ENCODE data around the gene CABP7. TPM values are rescaled to one million over a fixed set of nuclear protein-coding genes. Genes with fewer than 3 reads are reported as not detected.
A peak's percentile ranks its signal among the peaks of the same experiment; 100 is the strongest.

The CABP7 gene
- total RNA-seq, 2 experiments from 2014 or later = not detected

DNA sequence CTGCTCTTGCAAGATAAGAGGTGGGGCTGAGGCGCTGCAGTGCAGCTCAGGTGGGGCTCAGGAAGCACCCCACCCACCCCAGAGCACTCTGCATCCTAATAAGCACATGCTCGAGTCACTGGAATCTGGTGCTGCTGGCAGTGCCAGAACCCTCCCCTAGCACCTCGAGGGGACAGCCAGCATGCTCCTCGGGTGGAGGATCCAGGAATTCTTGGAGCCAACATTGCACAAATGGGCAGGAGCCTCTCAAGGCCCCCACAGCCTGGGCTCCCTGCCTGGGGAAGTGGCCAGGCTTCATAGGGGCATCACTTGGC lies 27.5 kb upstream of the CABP7 start:
- CTCF ChIA-PET = interaction anchor here (1.3 kb wide), 1 partner anchor 9 kb away, joined by 3 read pairs; no protein-coding TSS in a partner anchor
- POLR2A ChIA-PET = no interaction called here
- ATAC-seq = no peak
- no peak overlapping the region for H3K4me3 Mint-ChIP-seq
- no peaks in the 10 kb centered on the region for H3K4me1 Mint-ChIP-seq (ENCODE audit: low read depth)
- H3K27me3 Mint-ChIP-seq (ENCODE audit: low read depth) = no peaks in the 10 kb centered on the region
- no peak overlapping the region for H3K27ac Mint-ChIP-seq
- DNase-seq = no peak
- H3K36me3 Mint-ChIP-seq (ENCODE audit: low read depth) = peaks cover 4% of the 10 kb centered on the region
- H3K9me3 Mint-ChIP-seq (ENCODE audit: insufficient read depth) = no peaks in the 10 kb centered on the region

DNA sequence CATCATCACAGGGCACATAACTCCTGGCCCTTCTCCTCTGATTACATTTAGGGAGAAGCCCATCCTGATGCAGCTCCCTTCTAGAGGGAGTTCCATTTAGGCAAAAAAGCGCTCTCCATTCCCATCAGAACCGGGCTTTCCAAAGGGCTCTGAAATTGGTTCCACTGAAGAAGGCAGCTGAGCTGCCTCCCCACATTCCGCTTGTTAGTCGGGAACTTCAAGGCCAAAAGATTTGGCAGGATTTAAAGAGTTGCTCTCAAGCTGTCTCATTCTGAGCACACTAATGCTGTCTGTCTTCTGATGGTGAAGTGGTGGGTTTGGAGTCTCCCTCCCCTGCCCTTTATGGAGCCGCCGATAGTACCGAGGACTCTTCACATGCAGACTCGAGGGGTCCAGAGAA lies 26.6 kb upstream of the CABP7 start:
- DNase-seq = no peak

DNA sequence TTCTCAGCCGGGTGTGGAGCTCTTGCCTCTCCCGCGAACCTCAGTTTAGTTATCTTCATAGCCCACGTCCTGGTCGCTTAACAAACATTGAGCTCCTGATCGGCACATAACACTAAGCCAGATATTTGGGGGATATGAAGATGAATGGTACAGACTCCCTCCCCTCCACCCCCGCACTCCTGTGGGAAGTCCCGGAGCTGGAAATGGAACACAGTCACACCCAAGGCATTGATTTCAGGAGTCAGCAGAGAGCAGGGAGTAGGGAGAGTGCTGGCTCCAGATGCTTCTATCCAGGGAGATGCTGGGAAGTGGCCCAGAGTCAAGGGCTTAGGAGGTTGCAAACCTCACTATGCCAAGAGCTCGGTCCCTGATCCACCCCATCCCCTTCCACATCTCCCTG lies 26.1 kb upstream of the CABP7 start:
- Mint-ChIP-seq H3K27ac (no peak overlapping the region), H3K9me3 (ENCODE audit: insufficient read depth) (no peaks in the 10 kb centered on the region), H3K4me1 (ENCODE audit: low read depth) (no peaks in the 10 kb centered on the region), H3K27me3 (ENCODE audit: low read depth) (no peaks in the 10 kb centered on the region), H3K36me3 (ENCODE audit: low read depth) (peaks cover 4% of the 10 kb centered on the region), H3K4me3 (no peak overlapping the region)
- POLR2A ChIA-PET = interaction anchor here (1.0 kb wide), 1 partner anchor 9 kb away, joined by 3 read pairs; no protein-coding TSS in a partner anchor
- no peak for DNase-seq
- CTCF ChIA-PET = interaction anchor here (1.0 to 1.2 kb wide), 2 partner anchors 57 to 395 kb away, joined by 3 read pairs; no protein-coding TSS in a partner anchor
- no peak for ATAC-seq

More for the DNA sequence above, 26.6 kb upstream of the CABP7 start:
- H3K27ac Mint-ChIP-seq = peak overlapping the region; percentile 14
- H3K4me3 Mint-ChIP-seq = no peak overlapping the region
- POLR2A ChIA-PET = interaction anchor here (1.0 kb wide), 1 partner anchor 9 kb away, joined by 3 read pairs; no protein-coding TSS in a partner anchor
- H3K36me3 Mint-ChIP-seq (ENCODE audit: low read depth) = peaks cover 4% of the 10 kb centered on the region
- ATAC-seq = no peak
- CTCF ChIA-PET = interaction anchor here (1.0 to 1.3 kb wide), 3 partner anchors 8 to 396 kb away, joined by 3 read pairs; no protein-coding TSS in a partner anchor
- no peaks in the 10 kb centered on the region for H3K27me3 Mint-ChIP-seq (ENCODE audit: low read depth)
- no peaks in the 10 kb centered on the region for H3K4me1 Mint-ChIP-seq (ENCODE audit: low read depth)
- H3K9me3 Mint-ChIP-seq (ENCODE audit: insufficient read depth) = no peaks in the 10 kb centered on the region

DNA sequence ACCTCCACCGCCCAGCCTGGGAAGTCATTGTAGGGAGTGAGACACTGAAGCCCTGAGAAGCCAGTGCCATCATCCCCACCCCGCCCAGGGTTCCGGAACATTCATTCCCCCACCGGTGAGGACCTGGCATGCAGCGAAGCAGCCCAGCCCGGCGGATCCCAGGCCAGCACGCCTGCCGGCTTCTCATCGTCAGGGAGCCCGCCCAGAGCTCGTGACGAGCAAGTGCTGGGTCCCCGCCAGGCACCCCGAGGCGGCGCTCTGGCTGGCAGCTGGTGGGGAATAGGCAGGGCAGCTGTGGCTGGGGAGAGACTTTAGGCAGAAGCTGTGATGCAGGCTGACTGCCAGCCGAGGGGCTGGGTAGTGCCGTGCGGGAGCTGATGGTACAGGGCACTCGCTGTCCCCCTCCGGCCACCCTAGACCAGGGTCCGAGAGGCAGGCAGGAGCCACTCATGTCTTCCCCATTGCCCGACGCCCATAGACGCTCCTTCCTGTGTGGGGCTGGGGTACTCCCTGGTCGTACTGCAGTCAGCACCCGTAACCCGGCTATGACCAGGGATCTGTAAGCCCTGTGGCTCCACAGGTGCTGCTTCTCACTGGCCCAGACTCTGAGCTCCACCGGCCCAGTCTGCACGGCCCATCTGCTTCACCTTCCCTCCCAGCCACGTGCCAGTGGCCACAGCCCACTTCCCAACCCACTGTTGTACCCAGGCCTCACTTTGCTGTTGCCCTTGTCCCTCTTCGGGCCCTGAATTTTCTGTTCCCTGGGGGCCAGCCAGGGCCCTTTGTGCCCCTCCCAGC lies 24.5 kb upstream of the CABP7 start:
- ChIA-PET POLR2A (no interaction called here), CTCF (interaction anchor here (1.4 kb wide), 1 partner anchor 310 kb away, joined by 3 read pairs; no protein-coding TSS in a partner anchor)
- H3K4me3 Mint-ChIP-seq = no peak overlapping the region
- ATAC-seq = no peak
- H3K27ac Mint-ChIP-seq = no peak overlapping the region
- H3K27me3 Mint-ChIP-seq (ENCODE audit: low read depth) = no peaks in the 10 kb centered on the region
- H3K9me3 Mint-ChIP-seq (ENCODE audit: insufficient read depth) = no peaks in the 10 kb centered on the region
- no peaks in the 10 kb centered on the region for H3K4me1 Mint-ChIP-seq (ENCODE audit: low read depth)
- no peak for DNase-seq
- H3K36me3 Mint-ChIP-seq (ENCODE audit: low read depth) = peaks cover 4% of the 10 kb centered on the region

DNA sequence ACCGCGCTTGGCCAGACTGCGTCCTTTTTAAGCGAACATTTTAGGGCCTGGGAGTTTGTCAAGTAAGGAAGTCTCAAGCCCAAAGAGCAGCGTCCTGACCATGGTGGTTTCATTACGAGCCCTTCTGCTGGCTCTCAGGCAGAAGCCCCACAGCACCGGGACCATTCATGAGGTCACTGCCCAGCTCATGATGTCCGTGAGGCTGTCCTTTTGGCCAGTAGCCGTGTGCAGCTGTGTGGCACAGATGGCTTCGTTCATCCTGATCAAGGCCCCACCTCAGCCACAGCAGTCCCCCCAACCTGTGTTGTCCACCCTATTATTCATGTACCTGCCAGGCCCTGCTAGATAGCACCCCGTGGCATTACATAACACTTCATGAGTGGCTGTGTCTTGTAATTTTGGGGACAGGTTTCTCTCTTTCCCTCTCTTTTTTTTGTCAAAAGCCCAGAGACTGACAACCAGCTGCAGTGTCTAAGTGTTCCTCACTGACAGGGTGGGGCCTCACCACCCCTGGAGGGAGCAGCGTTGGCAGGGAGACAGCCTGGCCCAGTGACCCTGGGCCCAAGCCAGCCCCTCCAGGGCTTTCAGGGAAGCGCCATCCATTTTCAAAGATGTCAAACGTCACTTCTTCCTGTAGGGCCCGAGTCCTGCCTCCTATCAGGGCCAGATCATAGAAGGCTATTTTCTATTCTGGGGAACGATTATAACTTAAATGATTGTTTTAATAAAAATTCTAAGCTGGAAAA lies 21.8 kb upstream of the CABP7 start:
- H3K27me3 Mint-ChIP-seq (ENCODE audit: low read depth) = peaks cover 2% of the 10 kb centered on the region
- H3K27ac Mint-ChIP-seq = no peak overlapping the region
- no peak overlapping the region for H3K4me3 Mint-ChIP-seq
- ATAC-seq (no peak), DNase-seq (no peak)
- no peaks in the 10 kb centered on the region for H3K9me3 Mint-ChIP-seq (ENCODE audit: insufficient read depth)
- peaks cover 4% of the 10 kb centered on the region for H3K36me3 Mint-ChIP-seq (ENCODE audit: low read depth)
- POLR2A ChIA-PET = no interaction called here
- CTCF ChIA-PET = interaction anchor here (1.4 kb wide), 1 partner anchor 8 kb away, joined by 3 read pairs; no protein-coding TSS in a partner anchor
- H3K4me1 Mint-ChIP-seq (ENCODE audit: low read depth) = peaks cover 9% of the 10 kb centered on the region

DNA sequence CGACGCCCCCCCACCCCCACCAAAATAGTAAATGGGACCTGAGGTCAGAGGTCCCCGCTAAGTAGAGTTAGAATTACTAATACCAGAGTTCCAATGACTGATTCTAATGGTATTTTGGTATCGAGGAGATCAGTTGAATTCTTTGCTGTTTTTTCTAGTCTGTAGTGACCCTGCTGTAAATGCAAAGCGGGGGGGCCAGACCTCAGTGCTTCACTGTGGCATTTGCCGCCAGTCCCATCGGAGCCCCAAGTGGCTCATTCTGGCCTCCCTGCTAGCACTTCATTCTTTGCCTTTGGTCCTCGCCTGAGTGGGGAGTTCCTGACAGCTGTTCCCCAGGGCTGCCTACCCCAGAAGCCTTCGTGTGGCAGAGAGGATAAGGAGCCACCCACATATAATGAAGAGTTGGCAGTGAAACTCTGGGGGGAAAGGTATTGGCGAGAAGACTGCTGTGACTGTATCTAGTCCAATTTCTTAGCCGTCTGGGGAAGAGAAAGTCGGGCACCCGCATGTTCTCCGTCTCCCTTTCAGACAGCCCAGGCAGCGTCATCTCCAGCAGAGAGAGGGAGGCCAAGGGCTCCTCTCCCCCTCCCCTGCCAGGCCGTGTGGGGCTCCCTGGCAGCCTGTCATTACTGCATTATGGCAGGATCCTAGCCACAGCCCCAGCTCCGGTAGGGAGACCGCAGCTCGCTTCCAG lies 19.4 kb upstream of the CABP7 start:
- Mint-ChIP-seq H3K4me3 (no peak overlapping the region), H3K36me3 (ENCODE audit: low read depth) (peaks cover 2% of the 10 kb centered on the region), H3K27me3 (ENCODE audit: low read depth) (peaks cover 2% of the 10 kb centered on the region), H3K9me3 (ENCODE audit: insufficient read depth) (no peaks in the 10 kb centered on the region), H3K4me1 (ENCODE audit: low read depth) (peaks cover 9% of the 10 kb centered on the region), H3K27ac (no peak overlapping the region)
- DNase-seq (no peak), ATAC-seq (no peak)
- ChIA-PET CTCF (interaction anchor here (0.9 to 2.0 kb wide), 3 partner anchors 11 to 121 kb away, joined by 3 to 6 read pairs (median 4); no protein-coding TSS in a partner anchor), POLR2A (no interaction called here)

DNA sequence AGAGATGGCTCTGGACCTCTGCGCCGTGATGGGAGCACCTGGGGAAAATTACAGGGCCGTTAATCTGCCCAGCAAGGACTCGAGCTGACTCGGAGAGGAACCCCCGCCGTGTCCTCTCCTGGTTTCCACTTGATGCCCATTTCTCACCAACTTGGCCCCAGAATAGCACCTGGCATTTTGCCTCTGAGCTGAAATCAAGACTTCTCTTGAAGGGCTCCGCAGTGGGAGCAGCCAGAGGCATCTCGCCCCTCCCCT lies 19.0 kb upstream of the CABP7 start:
- Mint-ChIP-seq H3K4me3 (no peak overlapping the region), H3K27ac (no peak overlapping the region), H3K27me3 (ENCODE audit: low read depth) (peaks cover 2% of the 10 kb centered on the region), H3K9me3 (ENCODE audit: insufficient read depth) (no peaks in the 10 kb centered on the region), H3K36me3 (ENCODE audit: low read depth) (peaks cover 2% of the 10 kb centered on the region), H3K4me1 (ENCODE audit: low read depth) (peaks cover 9% of the 10 kb centered on the region)
- CTCF ChIA-PET = interaction anchor here (0.9 to 2.0 kb wide), 6 partner anchors 11 to 388 kb away, joined by 3 to 11 read pairs (median 6); no protein-coding TSS in a partner anchor
- POLR2A ChIA-PET = no interaction called here
- ATAC-seq (no peak), DNase-seq (no peak)

DNA sequence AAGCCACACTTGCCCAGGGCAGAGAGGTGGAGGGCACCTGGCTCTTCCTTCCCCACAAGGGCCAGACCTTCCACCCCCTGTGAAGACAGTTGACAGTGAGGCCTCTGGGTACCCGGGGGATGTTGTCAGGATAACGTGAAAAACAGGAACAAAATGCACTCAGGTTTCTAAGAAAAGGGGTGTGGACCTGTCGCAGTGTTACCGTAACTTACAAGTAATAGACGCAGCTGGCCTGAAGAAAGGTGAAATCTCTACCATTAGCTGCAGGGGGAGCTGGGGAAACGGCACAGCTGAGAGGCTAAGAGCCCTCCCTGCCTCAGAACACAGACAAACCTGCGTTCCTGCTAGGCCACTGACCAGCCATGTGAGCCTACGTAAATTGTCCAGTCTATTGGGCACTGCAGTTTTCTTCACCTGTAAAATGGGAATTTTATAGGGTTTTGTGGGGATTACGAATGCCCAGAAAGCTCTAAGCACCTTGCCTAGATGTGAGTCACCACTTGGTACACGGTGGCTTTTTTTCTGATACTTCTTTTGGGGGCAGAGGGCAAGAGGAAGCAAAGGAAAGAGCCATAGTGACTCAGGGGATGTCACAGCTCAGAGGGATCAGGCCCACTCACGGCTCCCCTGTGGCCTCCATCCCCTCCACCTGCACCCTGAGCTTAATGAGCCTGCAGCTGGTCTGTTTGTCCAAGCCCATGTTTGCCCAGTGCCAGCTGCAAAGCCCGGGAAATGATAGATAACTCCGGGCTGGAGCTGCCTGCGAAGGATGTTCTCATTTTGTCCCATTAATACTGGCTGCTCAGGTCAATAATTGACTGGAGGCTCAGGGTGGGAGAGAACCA lies 18.4 kb upstream of the CABP7 start:
- peak overlapping the region; percentile 39 for H3K27ac Mint-ChIP-seq
- H3K9me3 Mint-ChIP-seq (ENCODE audit: insufficient read depth) = no peaks in the 10 kb centered on the region
- DNase-seq (peak; percentile 46), ATAC-seq (peak; percentile 61)
- H3K4me1 Mint-ChIP-seq (ENCODE audit: low read depth) = peaks cover 9% of the 10 kb centered on the region
- ChIA-PET CTCF (interaction anchor here (0.9 to 2.0 kb wide), 8 partner anchors 9 to 387 kb away, joined by 3 to 11 read pairs (median 4); no protein-coding TSS in a partner anchor), POLR2A (interaction anchor here (0.8 kb wide), 1 partner anchor 20 kb away, joined by 6 read pairs; no protein-coding TSS in a partner anchor)
- no peak overlapping the region for H3K4me3 Mint-ChIP-seq
- peaks cover 2% of the 10 kb centered on the region for H3K27me3 Mint-ChIP-seq (ENCODE audit: low read depth)
- no peaks in the 10 kb centered on the region for H3K36me3 Mint-ChIP-seq (ENCODE audit: low read depth)

DNA sequence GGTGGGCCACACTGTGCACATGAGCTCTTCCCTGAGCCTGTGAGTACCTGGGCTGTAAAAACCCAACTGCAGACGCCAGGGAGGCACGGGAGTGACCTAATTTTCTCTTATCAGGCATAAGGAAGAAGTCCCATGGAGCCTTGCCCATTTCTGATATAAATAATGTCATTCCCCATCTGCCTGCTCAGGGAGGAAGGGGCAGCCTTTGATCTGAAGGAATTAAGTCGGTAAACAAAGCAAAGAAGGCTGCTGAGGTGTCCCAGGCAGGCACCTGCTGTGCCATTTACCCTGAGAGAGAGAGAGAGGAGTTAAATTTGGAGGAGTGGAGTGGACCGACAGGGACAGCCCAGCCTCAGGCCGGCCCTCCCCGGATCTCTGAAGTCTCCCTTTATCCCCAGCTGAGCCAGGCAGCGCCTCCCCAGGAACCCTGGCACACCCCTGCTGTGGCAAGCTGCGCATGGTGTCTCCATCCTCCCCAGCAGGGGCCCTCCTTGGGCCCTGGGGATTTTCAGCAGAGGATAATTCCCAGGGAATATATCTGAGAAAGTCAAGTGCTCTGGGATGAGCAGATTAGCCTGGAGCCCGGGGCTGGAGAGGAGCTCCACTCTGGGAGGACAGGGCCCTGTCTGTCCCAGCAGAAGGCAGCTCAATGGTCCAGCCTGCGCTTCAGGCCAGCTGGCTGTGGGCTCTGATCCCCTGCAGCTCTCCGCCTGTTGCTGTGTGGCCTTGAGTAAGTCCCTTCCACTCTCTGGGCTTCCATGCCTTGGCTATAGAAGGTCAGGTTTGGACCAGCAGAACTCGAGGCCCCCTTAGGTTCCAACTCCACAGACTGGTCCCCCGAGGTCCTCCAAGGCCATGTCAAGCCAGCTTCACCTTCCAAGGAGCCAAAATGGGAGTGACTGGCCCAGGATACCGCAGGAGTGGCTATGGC lies 17.5 kb upstream of the CABP7 start:
- POLR2A ChIA-PET = interaction anchor here (0.8 to 0.9 kb wide), 2 partner anchors 9 to 21 kb away, joined by 3 to 6 read pairs; no protein-coding TSS in a partner anchor
- DNase-seq (no peak), ATAC-seq (no peak)
- H3K36me3 Mint-ChIP-seq (ENCODE audit: low read depth) = no peaks in the 10 kb centered on the region
- peaks cover 9% of the 10 kb centered on the region for H3K4me1 Mint-ChIP-seq (ENCODE audit: low read depth)
- H3K9me3 Mint-ChIP-seq (ENCODE audit: insufficient read depth) = no peaks in the 10 kb centered on the region
- H3K27ac Mint-ChIP-seq = no peak overlapping the region
- CTCF ChIA-PET = interaction anchor here (0.9 to 2.0 kb wide), 7 partner anchors 10 to 386 kb away, joined by 3 to 11 read pairs (median 5); no protein-coding TSS in a partner anchor
- no peak overlapping the region for H3K4me3 Mint-ChIP-seq
- peaks cover 2% of the 10 kb centered on the region for H3K27me3 Mint-ChIP-seq (ENCODE audit: low read depth)

DNA sequence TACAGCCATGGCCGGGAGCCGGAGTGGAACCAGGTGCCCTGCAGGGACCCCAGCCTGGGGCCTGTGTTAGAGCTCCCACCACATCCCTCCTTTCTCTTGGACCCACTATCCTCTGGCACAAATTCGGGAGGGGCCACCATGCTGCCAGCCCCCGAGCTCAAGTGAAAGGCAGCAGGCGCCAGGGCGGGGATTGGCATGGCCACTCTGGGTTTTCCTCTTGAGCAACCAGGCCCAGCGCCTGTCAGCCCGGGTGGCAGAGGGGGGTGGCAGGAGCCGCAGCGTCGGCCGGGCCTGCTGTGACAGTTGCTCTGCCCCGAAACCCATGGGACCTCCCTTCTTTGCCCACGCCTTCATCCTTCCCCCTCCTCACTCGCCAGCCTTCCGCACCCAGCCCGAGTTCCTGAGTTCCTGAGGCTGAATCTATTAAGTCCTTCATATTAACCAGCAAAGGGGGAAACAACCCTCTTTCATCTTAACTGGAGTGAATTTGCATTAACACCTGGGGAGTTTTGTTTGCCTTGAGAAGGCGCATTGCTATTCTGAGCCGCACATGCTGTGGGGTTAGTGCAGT lies 16.8 kb upstream of the CABP7 start:
- no peak overlapping the region for H3K4me3 Mint-ChIP-seq
- POLR2A ChIA-PET = interaction anchor here (0.9 kb wide), 1 partner anchor 10 kb away, joined by 3 read pairs; no protein-coding TSS in a partner anchor

More for the DNA sequence above, 16.8 kb upstream of the CABP7 start:
- DNase-seq = no peak
- Mint-ChIP-seq H3K27me3 (ENCODE audit: low read depth) (peaks cover 2% of the 10 kb centered on the region), H3K27ac (no peak overlapping the region), H3K9me3 (ENCODE audit: insufficient read depth) (no peaks in the 10 kb centered on the region), H3K36me3 (ENCODE audit: low read depth) (no peaks in the 10 kb centered on the region), H3K4me1 (ENCODE audit: low read depth) (peaks cover 9% of the 10 kb centered on the region)
- peak; percentile 17 for ATAC-seq
- CTCF ChIA-PET = interaction anchor here (2.0 kb wide), 1 partner anchor 386 kb away, joined by 8 read pairs; no protein-coding TSS in a partner anchor

Data from activated CD8-positive, alpha-beta T cell treated with anti-CD3 and anti-CD28 coated beads, Interleukin-2, amount 10 ng/mL, durations not matched to agents 7 days and 5 days (primary cell).